Upper lobe of right lung (tissue), 1 donor: ENCODE measurements around the gene BTD. TPM values are rescaled to one million over a fixed set of nuclear protein-coding genes. Genes with fewer than 3 reads are reported as not detected.

ENCODE experiments used
- ATAC-seq: fragments of 200-7000 bp; cut with Tn5 transposase; one replicate; pipeline ENCODE4 v1.9.1; 2020; ENCODE audit warnings: mild to moderate bottlenecking, moderate library complexity
- DNase-seq: peaks from one replicate; pipeline ENCODE4 v3.0.0-alpha.2; 2020
- H3K27ac ChIP-seq: fragments of 200-600 bp; one replicate; pipeline ENCODE4 v1.8.0; 2022
- H3K27me3 ChIP-seq: fragments of 200-600 bp; one replicate; pipeline ENCODE4 v1.8.0; 2022; ENCODE audit warnings: mild to moderate bottlenecking
- H3K36me3 ChIP-seq: fragments of 200-600 bp; one replicate; pipeline ENCODE4 v1.8.0; 2022
- H3K4me1 ChIP-seq: fragments of 200-600 bp; one replicate; pipeline ENCODE4 v1.8.0; 2022
- H3K4me3 ChIP-seq: fragments of 200-600 bp; one replicate; pipeline ENCODE4 v1.8.0; 2022; ENCODE audit warnings: mild to moderate bottlenecking
- H3K9me3 ChIP-seq: fragments of 200-600 bp; one replicate; pipeline ENCODE4 v1.8.0; 2022
- CTCF ChIP-seq: fragments of 200-600 bp; IDR thresholded peaks from one replicate; pipeline ENCODE4 v1.8.0; 2022; ENCODE audit warnings: antibody characterized with exemption
- intact Hi-C: fragments of 100-400 bp; cut with DNase I; formaldehyde crosslinking; loops from one replicate; pipeline ENCODE4 v1.11.0; 2022
- long read RNA-seq: library from polyadenylated mRNA; unstranded; transcript quantifications from one replicate; pipeline ENCODE4 v2.0.0, GENCODE V29; 2021
- total RNA-seq: library from RNA; stranded (reverse); fragmentation: NEBNext Ultra II Directional; extraction: Animal tissue kit (Norgen Biotek cat#: 25700); gene quantifications from one replicate; pipeline ENCODE4 v1.2.1, GENCODE V29; 2021
- donor health status: DM: no; HTN: yes; CAD: no; lungs with severe emphysema.

Gene BTD
- 24.6 TPM for total RNA-seq
- long read RNA-seq, full-length matches to known transcripts, result 33 of 35 reads
- long read RNA-seq, partial matches to known transcripts, result 0 of 35 reads
- long read RNA-seq, other reads (novel, unspliced or antisense), result 2 of 35 reads

GRCh38 chr3:15601399-15602145 is at the start of gene BTD, which contains the start of gene HACL1:
TSS of gene BTD (plus strand) at chr3:15601745. CDS start at chr3:15635440, 33,695 bp downstream.
TSS of gene HACL1 (minus strand) at chr3:15601569. CDS start at chr3:15601463, 106 bp downstream.
- Histone ChIP-seq H3K4me1 (peaks cover 16% of the 10 kb centered on the region), H3K4me3 (peak within 1 kb of the TSS; percentile 74), H3K36me3 (peaks cover 32% of the 10 kb centered on the region), H3K27ac (peak within 1 kb of the TSS; percentile 92), H3K9me3 (no peaks in the 10 kb centered on the region), H3K27me3 (no peaks in the 10 kb centered on the region)
- ATAC-seq (peak; percentile 98), DNase-seq (peak; percentile 98)
- intact Hi-C loops, result no loop called here
- TF ChIP-seq CTCF, result no peak

- no peak for TF ChIP-seq CTCF
- Histone ChIP-seq H3K27me3 (no peaks in the 10 kb centered on the region), H3K27ac (no peak overlapping the region), H3K9me3 (no peaks in the 10 kb centered on the region), H3K36me3 (no peaks in the 10 kb centered on the region), H3K4me1 (peaks cover 3% of the 10 kb centered on the region), H3K4me3 (no peak overlapping the region)
- ATAC-seq (no peak), DNase-seq (no peak)
- intact Hi-C loops, result no loop called here
Measured at GRCh38 chr3:15551902-15552301, 49.6 kb upstream of the BTD start.

GRCh38 chr3:15553749-15554148 is 47.8 kb upstream of the BTD start:
- no peak overlapping the region for H3K27ac ChIP-seq
- ATAC-seq (no peak), DNase-seq (no peak)
- H3K27me3 ChIP-seq, result no peaks in the 10 kb centered on the region
- H3K36me3 ChIP-seq, result no peaks in the 10 kb centered on the region
- H3K4me3 ChIP-seq, result no peak overlapping the region
- no peaks in the 10 kb centered on the region for H3K9me3 ChIP-seq
- no peak for TF ChIP-seq CTCF
- H3K4me1 ChIP-seq, result peaks cover 13% of the 10 kb centered on the region
- intact Hi-C loops, result no loop called here

GRCh38 chr3:15556512-15556911 is 45.0 kb upstream of the BTD start:
- ATAC-seq (peak; percentile 72), DNase-seq (no peak)
- Histone ChIP-seq H3K27ac (peak overlapping the region; percentile 37), H3K9me3 (no peaks in the 10 kb centered on the region), H3K27me3 (no peaks in the 10 kb centered on the region), H3K4me1 (peaks cover 13% of the 10 kb centered on the region), H3K4me3 (no peak overlapping the region), H3K36me3 (no peaks in the 10 kb centered on the region)
- no peak for TF ChIP-seq CTCF
- intact Hi-C loops, result no loop called here

GRCh38 chr3:15557511-15557946 is 44.0 kb upstream of the BTD start:
- Histone ChIP-seq H3K27ac (no peak overlapping the region), H3K27me3 (no peaks in the 10 kb centered on the region), H3K9me3 (no peaks in the 10 kb centered on the region), H3K4me1 (peaks cover 13% of the 10 kb centered on the region), H3K4me3 (no peak overlapping the region), H3K36me3 (peaks cover 9% of the 10 kb centered on the region)
- no peak for DNase-seq
- ATAC-seq, result peak; percentile 89
- intact Hi-C loops, result no loop called here
- TF ChIP-seq CTCF, result peak; percentile 80
